ENCODE results near the gene RNF43.
"Not testable (repeated sequence)": the region's sequence is repeated elsewhere in the genome, so short reads cannot be mapped to it uniquely, and the experiment has no call there.

The RNF43 gene

GRCh38 chr17:58411408-58411894 lies 5.9 kb downstream of the RNF43 start:
- no peak overlapping the region for H3K4me3 ChIP-seq (ENCODE audit: low read depth, low read length)
- no peak for DNase-seq (ENCODE audit: low read depth)

GRCh38 chr17:58410714-58411407 lies 6.5 kb downstream of the RNF43 start:
- no peak for DNase-seq (ENCODE audit: low read depth)
- H3K4me3 ChIP-seq (ENCODE audit: low read depth, low read length), result no peak overlapping the region

- no peak for DNase-seq (ENCODE audit: low read depth)
- H3K4me3 ChIP-seq (ENCODE audit: low read depth, low read length), result no peak overlapping the region
Measured at GRCh38 chr17:58409432-58409831, 7.9 kb downstream of the RNF43 start.

GRCh38 chr17:58403311-58403710 lies 14.0 kb downstream of the RNF43 start:
- H3K4me3 ChIP-seq (ENCODE audit: low read depth, low read length), result no peak overlapping the region
- no peak for DNase-seq (ENCODE audit: low read depth)

GRCh38 chr17:58402679-58403078 lies 14.7 kb downstream of the RNF43 start:
- H3K4me3 ChIP-seq (ENCODE audit: low read depth, low read length), result no peak overlapping the region

GRCh38 chr17:58402047-58402446 lies 15.3 kb downstream of the RNF43 start:
- no peak overlapping the region for H3K4me3 ChIP-seq (ENCODE audit: low read depth, low read length)
- DNase-seq (ENCODE audit: low read depth), result no peak

More at GRCh38 chr17:58402679-58403078, 14.7 kb downstream of the RNF43 start:
- no peak for DNase-seq (ENCODE audit: low read depth)

- no peak overlapping the region for H3K4me3 ChIP-seq (ENCODE audit: low read depth, low read length)
- no peak for DNase-seq (ENCODE audit: low read depth)
Measured at GRCh38 chr17:58401287-58401686, 16.0 kb downstream of the RNF43 start.

- no peak for DNase-seq (ENCODE audit: low read depth)
- H3K4me3 ChIP-seq (ENCODE audit: low read depth, low read length), result no peak overlapping the region
Measured at GRCh38 chr17:58400826-58401225, 16.5 kb downstream of the RNF43 start.

GRCh38 chr17:58399974-58400373 lies 17.4 kb downstream of the RNF43 start:
- H3K4me3 ChIP-seq (ENCODE audit: low read depth, low read length), result no peak overlapping the region
- DNase-seq (ENCODE audit: low read depth), result no peak

- no peak for DNase-seq (ENCODE audit: low read depth)
- no peak overlapping the region for H3K4me3 ChIP-seq (ENCODE audit: low read depth, low read length)
Measured at GRCh38 chr17:58398574-58399266, 18.6 kb downstream of the RNF43 start.

- not testable (repeated sequence) for H3K4me3 ChIP-seq (ENCODE audit: low read depth, low read length); DNase-seq (ENCODE audit: low read depth)
Measured at GRCh38 chr17:58397421-58397820, 19.9 kb downstream of the RNF43 start.

GRCh38 chr17:58396173-58396572 lies 21.2 kb downstream of the RNF43 start:
- DNase-seq (ENCODE audit: low read depth), result no peak
- H3K4me3 ChIP-seq (ENCODE audit: low read depth, low read length), result no peak overlapping the region

GRCh38 chr17:58394534-58395223 lies 22.7 kb downstream of the RNF43 start:
- no peak overlapping the region for H3K4me3 ChIP-seq (ENCODE audit: low read depth, low read length)
- DNase-seq (ENCODE audit: low read depth), result no peak

- H3K4me3 ChIP-seq (ENCODE audit: low read depth, low read length), result no peak overlapping the region
- no peak for DNase-seq (ENCODE audit: low read depth)
Measured at GRCh38 chr17:58391302-58391984, 25.9 kb downstream of the RNF43 start.

- no peak overlapping the region for H3K4me3 ChIP-seq (ENCODE audit: low read depth, low read length)
- no peak for DNase-seq (ENCODE audit: low read depth)
Measured at GRCh38 chr17:58390884-58391283, 26.4 kb downstream of the RNF43 start.

- no peak for DNase-seq (ENCODE audit: low read depth)
- no peak overlapping the region for H3K4me3 ChIP-seq (ENCODE audit: low read depth, low read length)
Measured at GRCh38 chr17:58388302-58389190, 28.8 kb downstream of the RNF43 start.

- no peak overlapping the region for H3K4me3 ChIP-seq (ENCODE audit: low read depth, low read length)
- DNase-seq (ENCODE audit: low read depth), result no peak
Measured at GRCh38 chr17:58387834-58388233, 29.5 kb downstream of the RNF43 start.

GRCh38 chr17:58386708-58387107 lies 30.6 kb downstream of the RNF43 start:
- no peak for DNase-seq (ENCODE audit: low read depth)
- H3K4me3 ChIP-seq (ENCODE audit: low read depth, low read length), result no peak overlapping the region

- no peak overlapping the region for H3K4me3 ChIP-seq (ENCODE audit: low read depth, low read length)
- no peak for DNase-seq (ENCODE audit: low read depth)
Measured at GRCh38 chr17:58385359-58385899, 31.9 kb downstream of the RNF43 start.
